Vagina (tissue), 2 donors: ENCODE data around the gene HOTAIR.

Experiments
- POLR2A ChIP-seq, 2 donors: fragments of 450-650 bp; IDR thresholded peaks; one replicate each; pipeline ENCODE4 v1.6.1; 2017; ENCODE audit warnings: antibody characterized with exemption in 2 of 2, mild to moderate bottlenecking in 2 of 2, moderate library complexity in 2 of 2
- TF ChIP-seq, protein P1 (sequence below), 3 experiments: fragments of 450-650 bp in 2 of 3; fragments of 200-600 bp in 1 of 3; sonication (generic) in 1 of 3; IDR thresholded peaks; one replicate each; pipeline ENCODE4 v1.5.1; 2017 to 2019; ENCODE audit warnings: antibody characterized with exemption in 3 of 3, mild to moderate bottlenecking in 2 of 3, moderate library complexity in 2 of 3

GRCh38 chr12:53927220-53928029 is 47.3 kb downstream of the HOTAIR start:
- TF ChIP-seq, protein P1, sequence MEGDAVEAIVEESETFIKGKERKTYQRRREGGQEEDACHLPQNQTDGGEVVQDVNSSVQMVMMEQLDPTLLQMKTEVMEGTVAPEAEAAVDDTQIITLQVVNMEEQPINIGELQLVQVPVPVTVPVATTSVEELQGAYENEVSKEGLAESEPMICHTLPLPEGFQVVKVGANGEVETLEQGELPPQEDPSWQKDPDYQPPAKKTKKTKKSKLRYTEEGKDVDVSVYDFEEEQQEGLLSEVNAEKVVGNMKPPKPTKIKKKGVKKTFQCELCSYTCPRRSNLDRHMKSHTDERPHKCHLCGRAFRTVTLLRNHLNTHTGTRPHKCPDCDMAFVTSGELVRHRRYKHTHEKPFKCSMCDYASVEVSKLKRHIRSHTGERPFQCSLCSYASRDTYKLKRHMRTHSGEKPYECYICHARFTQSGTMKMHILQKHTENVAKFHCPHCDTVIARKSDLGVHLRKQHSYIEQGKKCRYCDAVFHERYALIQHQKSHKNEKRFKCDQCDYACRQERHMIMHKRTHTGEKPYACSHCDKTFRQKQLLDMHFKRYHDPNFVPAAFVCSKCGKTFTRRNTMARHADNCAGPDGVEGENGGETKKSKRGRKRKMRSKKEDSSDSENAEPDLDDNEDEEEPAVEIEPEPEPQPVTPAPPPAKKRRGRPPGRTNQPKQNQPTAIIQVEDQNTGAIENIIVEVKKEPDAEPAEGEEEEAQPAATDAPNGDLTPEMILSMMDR (IDR thresholded peaks at IDR 0.05), result no peak
- TF ChIP-seq POLR2A (IDR thresholded peaks at IDR 0.05), result no peak
